Upper lobe of left lung (tissue), 4 donors: Measurements from ENCODE around the gene SF3B1.

Experiments
- EP300 ChIP-seq, 4 donors: sonication (generic); formaldehyde crosslinking; IDR thresholded peaks; one replicate each; pipeline ENCODE4 v1.5.1; 2017; ENCODE audit warnings: antibody characterized with exemption in 4 of 4, control low read depth in 2 of 4
- POLR2A ChIP-seq, 4 donors: fragments of 450-650 bp; IDR thresholded peaks; one replicate each; pipeline ENCODE4 v1.5.1; 2016 to 2017; ENCODE audit warnings: antibody characterized with exemption in 4 of 4, mild to moderate bottlenecking in 2 of 4
- POLR2AphosphoS5 ChIP-seq, 2 donors: sonication (generic); formaldehyde crosslinking; IDR thresholded peaks; one replicate each; pipeline ENCODE4 v1.5.1; 2017; ENCODE audit warnings: antibody characterized with exemption in 2 of 2
- TF ChIP-seq, protein P1 (sequence below), 6 experiments: fragments of 450-650 bp in 4 of 6; fragments of 200-600 bp in 2 of 6; sonication (generic) in 2 of 6; IDR thresholded peaks; one replicate each; pipeline ENCODE4 v1.5.1; 2016 to 2019; ENCODE audit warnings: antibody characterized with exemption in 6 of 6

- TF ChIP-seq EP300 (IDR thresholded peaks at IDR 0.05) (no peak), POLR2AphosphoS5 (IDR thresholded peaks at IDR 0.05) (no peak), POLR2A (IDR thresholded peaks at IDR 0.05) (no peak)
- TF ChIP-seq, protein P1, sequence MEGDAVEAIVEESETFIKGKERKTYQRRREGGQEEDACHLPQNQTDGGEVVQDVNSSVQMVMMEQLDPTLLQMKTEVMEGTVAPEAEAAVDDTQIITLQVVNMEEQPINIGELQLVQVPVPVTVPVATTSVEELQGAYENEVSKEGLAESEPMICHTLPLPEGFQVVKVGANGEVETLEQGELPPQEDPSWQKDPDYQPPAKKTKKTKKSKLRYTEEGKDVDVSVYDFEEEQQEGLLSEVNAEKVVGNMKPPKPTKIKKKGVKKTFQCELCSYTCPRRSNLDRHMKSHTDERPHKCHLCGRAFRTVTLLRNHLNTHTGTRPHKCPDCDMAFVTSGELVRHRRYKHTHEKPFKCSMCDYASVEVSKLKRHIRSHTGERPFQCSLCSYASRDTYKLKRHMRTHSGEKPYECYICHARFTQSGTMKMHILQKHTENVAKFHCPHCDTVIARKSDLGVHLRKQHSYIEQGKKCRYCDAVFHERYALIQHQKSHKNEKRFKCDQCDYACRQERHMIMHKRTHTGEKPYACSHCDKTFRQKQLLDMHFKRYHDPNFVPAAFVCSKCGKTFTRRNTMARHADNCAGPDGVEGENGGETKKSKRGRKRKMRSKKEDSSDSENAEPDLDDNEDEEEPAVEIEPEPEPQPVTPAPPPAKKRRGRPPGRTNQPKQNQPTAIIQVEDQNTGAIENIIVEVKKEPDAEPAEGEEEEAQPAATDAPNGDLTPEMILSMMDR (IDR thresholded peaks at IDR 0.05) = peak in 5 of 6 experiments; percentile 67 to 78 (median 72)
Observed at GRCh38 chr2:197378494-197379307, 56.1 kb downstream of the SF3B1 start.
